Uterus (tissue), 2 donors: Measurements from ENCODE around the gene TRA2B.

Experiments
- CTCF ChIP-seq, 4 experiments: fragments of 200-600 bp in 2 of 4; fragments of 450-650 bp in 2 of 4; sonication (generic) in 2 of 4; IDR thresholded peaks; one replicate each; pipeline ENCODE4 v1.5.1; 2016 to 2019; ENCODE audit warnings: antibody characterized with exemption in 4 of 4, mild to moderate bottlenecking in 2 of 4, moderate library complexity in 1 of 4
- POLR2A ChIP-seq, 2 donors: fragments of 450-650 bp; IDR thresholded peaks; one replicate each; pipeline ENCODE4 v1.6.1; 2016; ENCODE audit warnings: antibody characterized with exemption in 2 of 2, mild to moderate bottlenecking in 1 of 2, moderate library complexity in 1 of 2

GRCh38 chr3:185928496-185928895 is 9.3 kb downstream of the TRA2B start:
- TF ChIP-seq POLR2A (IDR thresholded peaks at IDR 0.05) (no peak), CTCF (IDR thresholded peaks at IDR 0.05) (no peak)
